Activated CD4-positive, alpha-beta T cell treated with anti-CD3 and anti-CD28 coated beads for 48 hours (primary cell): ENCODE data around the gene GJB1.

ENCODE experiments used
- DNase-seq: peaks from one replicate; pipeline ENCODE4 v3.0.0-alpha.2; 2020

GJB1 gene

DNA sequence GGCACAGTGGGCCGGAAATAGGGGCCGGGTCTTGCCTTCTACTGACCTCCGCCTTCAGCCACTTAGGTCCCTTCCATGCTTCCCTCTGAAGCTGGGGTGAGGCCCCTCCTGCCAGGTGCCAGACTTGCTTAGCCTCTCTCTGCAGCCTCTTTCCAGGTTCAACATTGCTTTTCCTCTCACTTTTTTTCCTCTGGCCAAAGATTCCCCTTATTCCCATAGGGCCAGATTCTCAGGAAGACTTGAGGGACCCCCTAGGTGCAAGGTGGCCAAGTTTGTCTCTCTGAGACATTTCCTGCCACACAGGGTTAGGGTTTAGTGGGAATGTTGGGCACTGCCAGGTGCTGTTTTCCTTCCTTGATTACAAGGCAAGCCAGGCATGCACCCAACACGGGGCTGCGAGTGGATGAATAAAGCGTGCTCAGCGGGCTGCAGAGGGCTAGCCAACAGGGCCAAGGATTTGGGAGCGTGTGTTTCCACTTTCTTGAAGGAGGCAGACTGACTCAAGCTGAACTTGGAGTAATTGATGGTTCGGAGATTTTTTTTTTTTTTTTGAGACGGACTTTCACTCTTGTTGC is 7.6 kb upstream of the GJB1 start:
- no peak for DNase-seq

DNA sequence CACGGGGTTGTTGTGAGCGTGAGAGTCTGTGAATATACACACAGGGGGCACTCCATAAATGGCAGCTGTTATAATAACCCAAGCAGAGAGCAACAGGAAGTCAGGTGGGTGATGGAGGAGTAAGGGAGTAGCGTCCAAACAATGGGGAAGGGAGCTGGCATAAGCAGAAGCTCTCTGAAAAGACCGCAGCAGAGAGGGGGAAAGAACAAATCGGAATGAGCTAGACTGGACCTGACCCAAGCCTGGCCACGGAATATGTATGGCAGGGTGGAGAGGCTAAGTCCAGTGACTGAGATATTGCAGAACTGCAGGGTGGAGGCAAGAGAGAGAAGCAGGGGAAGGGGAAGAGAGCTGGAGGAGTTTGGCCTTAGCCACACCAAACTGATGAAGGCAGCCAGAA is 6.5 kb upstream of the GJB1 start:
- DNase-seq, result no peak

DNA sequence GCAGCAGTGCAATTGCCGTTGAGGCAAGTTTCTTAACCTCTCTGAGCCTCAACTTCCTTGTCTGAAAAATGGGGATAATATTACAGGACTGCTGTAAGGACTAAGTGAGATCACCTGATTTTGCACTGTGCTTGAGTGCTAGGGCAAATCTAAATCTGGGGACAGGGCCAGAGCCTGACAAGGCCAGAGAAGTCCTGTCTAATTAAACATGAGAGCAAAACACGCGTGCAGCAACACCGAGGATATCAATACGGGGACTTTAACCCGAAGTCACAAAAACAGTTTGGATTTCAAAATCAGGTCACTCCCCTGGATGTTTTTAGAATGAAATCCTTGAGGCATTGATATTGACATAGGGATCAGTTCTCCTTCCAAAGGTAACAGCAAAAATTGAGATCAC is 5.7 kb upstream of the GJB1 start:
- DNase-seq, result no peak

DNA sequence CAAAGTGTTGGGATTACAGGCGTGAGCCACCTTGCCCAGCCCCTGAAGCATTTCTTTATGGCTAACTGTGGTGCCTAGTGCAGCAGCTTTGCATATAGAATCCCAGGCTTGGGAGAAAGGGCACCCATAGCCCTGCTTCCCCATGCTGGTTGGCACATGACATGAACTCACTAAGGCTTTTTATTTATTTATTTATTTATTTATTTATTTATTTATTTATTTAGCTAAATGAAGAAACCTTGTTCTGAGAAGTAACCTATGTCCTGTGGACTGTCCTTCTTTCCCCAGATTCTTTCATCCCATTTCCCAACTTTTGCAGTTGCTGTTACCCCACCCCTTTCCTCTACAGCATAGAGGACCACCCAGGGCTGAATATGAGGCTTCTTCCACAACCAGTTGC is 1.9 kb upstream of the GJB1 start:
- DNase-seq, result no peak

DNA sequence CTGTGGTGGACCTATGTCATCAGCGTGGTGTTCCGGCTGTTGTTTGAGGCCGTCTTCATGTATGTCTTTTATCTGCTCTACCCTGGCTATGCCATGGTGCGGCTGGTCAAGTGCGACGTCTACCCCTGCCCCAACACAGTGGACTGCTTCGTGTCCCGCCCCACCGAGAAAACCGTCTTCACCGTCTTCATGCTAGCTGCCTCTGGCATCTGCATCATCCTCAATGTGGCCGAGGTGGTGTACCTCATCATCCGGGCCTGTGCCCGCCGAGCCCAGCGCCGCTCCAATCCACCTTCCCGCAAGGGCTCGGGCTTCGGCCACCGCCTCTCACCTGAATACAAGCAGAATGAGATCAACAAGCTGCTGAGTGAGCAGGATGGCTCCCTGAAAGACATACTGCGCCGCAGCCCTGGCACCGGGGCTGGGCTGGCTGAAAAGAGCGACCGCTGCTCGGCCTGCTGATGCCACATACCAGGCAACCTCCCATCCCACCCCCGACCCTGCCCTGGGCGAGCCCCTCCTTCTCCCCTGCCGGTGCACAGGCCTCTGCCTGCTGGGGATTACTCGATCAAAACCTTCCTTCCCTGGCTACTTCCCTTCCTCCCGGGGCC is 1.2 kb downstream of the GJB1 start:
- DNase-seq, result no peak

DNA sequence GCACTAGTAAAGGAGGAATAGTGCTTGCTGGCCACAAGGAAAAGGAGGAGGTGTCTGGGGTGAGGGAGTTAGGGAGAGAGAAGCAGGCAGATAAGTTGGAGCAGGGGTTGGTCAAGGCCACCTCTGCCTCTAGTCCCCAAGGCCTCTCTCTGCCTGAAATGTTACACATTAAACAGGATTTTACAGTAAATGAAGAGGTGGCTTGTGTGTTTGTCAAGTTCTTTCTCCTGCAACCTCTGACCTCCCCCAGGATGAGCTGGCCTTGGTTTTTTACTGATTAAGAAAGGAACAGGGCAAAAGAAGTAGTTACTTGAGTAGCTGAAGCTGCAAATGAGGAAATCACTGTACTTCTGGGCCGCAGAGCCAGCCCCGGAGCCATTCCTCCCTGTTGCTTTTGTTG is 2.0 kb downstream of the GJB1 start:
- no peak for DNase-seq

DNA sequence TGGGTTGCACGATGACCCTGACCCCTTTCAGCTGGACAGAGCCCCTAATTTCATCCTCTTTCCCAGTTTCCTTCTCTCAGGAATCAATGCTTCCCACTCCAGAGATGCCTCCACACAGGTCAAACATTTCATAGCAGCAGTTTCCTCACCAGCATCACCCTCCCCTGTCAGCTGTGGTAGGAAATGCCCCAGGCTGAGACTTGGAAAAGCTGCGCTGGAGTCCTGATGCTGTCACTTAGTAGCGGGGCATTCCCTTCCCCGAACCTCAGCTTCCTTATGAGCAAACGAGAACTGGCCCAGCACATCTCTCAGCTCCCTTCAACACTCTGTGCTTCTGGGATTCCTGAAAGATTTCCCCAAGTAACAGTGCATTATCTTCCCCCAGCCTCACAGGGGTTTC is 2.7 kb downstream of the GJB1 start:
- no peak for DNase-seq

DNA sequence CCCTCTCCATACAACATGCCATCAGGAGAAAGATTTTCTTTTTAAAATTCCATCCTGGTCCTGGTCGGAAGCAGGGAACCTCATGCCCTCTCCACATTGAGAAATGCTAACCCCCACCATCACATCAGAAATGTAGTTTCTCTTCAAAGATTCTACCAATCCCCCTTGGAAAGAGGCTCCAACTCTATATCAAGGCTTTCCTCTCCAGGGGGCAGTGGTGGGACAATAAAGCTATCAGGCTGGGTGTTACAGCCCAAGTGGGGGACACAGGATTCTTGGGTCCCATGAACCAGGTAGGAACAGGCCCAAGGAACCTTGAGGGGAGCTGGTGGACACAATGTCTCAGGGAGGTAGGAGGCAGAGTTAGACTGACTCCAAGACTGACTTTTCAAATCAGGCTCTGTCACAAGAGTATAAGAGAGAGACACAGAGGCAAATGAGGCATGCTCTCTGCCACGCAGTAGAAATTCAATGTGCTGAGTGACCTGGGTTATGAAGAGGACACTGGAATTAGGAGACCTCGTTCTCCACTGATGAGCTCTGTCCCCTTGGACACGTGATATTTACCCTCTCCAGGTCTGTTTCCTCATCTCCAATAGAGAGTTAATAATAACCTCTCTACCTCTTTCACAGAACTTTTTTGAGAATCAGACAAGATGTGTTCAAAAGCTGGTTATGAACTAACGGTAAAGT is 4.5 kb downstream of the GJB1 start:
- no peak for DNase-seq

DNA sequence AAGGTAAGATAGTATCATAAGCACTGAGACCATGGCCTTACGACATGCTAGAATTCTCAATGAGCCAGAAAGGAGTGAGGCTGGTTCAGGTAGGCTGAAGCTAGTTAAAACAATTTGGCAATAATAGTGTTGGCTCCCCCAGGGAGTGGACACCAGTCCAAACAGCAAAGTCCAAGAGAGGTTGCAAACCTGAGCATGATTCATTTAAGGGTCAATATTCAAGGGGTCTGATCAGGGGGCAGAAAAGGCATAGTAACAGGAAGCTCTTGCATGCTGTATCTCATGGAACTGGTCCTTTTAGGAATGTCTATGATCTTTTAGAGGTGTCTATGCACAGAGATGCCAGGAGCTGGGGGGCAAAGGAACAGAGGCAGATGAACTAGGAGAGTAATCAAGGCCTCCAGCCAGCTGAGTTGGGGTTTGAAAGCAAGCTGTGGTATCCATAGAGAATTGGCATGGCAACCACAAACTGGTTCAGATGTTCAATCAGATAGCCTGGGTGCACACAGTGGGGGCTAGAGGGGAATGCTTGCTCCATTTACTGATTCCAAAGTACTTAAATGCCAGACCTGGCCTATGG is 5.1 kb downstream of the GJB1 start:
- DNase-seq, result no peak

DNA sequence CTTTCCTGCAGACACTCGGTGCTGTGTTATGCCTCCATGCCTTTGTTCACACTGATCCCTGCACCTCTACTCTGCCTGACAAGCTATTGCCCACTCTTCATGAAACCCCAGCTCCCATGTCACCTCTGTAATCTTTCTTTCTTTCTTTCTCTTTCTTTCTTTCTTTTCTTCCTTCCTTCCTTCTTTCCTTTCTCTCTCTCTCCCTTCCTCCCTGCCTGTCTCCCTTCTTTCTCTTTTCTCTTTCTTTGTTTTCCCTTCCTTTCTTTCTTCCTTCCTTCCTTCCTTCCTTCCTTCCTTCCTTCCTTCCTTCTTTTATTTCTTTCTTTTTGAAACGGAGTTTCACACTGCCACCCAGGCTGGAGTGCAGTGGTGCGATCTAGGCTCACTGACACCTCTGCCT is 12.5 kb downstream of the GJB1 start:
- no peak for DNase-seq

DNA sequence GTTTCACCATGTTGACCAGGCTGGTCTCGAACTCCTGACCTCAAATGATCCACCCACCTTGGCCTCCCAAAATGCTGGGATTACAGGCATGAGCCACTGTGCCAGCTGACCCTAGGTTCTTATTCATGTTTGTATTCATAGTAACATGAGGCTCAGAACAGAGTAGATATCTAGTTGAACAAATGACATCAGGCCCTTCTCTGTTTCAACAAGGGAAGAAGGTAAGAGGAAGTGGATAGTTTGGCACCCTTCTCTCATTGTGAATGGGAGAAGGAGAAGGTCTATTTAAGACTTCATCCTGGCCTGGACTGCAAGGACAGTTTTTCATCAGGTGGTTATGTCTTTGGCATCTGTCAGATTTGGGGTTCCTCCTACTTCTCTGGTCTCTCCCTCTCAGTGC is 13.8 kb downstream of the GJB1 start:
- no peak for DNase-seq

DNA sequence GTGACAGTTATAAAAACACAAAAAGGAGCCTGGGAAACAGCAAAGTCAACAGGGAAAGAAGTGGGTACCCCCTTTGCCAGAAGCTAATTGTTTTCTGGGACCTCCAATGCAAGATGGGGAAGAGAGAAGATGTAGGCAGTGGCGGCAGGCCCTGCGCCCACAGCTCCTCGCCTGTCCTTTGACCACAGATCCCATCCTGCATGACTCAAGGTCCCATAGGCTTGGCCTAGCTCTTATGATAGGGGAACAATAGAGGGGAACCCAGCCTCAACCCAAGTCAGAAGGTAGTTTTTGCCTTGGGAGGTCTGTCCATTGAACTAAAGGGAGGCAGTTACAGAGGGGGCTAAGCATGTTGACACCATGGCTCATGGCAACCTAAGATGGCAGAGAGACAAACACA is 16.8 kb downstream of the GJB1 start:
- DNase-seq, result no peak

DNA sequence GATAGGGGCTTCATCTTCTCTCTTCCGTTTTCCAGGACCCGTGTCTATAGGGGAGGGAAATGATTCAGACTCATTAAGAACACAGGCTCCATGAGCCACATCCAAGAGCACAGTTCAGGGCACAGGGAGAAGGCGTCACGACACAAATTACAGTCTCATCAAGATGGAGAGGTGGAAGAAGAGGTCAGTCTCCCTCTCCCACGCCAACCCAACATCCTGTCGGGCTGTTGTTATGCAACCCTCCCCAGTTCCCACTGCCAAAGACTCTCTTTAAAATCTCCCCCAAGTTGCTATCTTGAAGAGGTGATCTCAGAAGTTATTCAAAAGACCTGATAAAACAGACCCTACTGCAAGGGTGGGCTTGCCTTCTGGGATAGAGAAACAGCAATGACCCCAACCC is 18.3 kb downstream of the GJB1 start:
- no peak for DNase-seq

DNA sequence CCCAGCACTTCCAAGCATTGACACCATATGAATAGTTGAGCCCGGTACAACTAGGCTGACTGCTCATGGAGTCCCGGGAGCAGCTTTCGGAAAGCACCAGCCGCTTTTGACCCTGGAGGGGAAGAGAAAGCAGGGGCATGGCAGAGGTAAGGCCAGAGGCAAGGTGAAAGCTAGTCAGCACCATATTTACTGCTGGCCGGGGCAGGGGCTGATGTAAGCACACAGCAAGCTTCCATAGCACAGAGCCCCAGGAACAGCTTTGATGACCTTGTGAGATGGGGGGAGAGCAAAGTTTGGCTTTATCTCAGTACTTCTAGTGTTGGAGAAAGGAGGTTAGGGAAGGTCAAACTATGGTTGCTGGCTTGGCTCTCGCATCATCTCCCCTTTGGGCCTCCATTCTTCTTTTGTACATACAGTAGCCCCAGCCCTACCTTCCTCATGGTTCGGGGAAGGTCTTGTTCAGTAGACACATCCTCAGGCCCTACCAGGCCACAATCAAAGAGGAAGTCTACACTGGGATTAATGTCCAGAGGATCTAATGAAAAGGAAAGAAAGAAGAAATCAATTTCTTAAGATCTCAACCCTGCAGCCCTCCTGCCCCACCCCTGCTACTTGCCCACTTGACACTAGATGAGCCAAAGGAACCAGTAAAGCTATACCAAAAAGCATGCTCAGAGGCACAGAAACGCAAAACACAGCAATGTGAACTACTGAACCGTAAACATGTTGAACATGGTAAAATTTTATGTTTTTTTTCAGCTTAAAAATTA is 21.5 kb downstream of the GJB1 start:
- no peak for DNase-seq

DNA sequence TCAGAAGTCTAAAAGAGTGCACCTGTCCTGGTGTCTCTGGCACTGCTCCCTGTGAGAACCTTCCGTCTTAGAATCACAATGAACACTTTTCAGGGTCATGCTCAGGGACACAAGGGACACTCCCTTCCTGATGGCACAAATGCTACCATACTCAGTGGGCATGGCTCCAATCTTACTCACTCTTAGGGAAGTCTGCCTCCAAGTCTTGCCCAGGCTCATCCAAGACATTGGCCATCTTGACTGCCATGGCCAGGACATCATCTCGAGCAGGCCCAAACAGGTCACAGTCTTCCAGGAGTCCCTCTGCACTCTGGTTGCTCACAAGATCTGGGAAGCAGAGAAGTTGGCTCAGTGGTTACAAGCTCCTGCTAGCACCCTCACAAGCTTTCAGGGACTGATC is 22.1 kb downstream of the GJB1 start:
- no peak for DNase-seq

DNA sequence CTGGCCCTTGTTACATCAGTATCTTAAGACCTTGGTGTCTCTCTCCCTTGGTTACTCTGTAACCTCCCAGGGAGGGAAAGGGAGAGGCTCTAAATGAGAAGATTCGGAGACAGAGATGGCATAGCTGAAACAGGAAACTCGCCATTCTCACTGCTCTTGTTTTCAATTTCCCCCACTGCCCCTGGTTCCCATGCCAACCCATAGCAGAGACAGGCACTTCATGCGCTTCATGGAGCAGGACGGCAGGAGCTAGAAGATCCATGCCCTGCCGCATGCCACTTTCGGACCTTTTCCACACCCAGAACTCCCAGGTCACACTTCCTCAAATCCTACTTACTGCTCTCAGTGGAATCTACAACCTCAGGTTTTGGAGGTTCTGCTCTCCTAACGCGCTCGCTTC is 27.8 kb downstream of the GJB1 start:
- no peak for DNase-seq

DNA sequence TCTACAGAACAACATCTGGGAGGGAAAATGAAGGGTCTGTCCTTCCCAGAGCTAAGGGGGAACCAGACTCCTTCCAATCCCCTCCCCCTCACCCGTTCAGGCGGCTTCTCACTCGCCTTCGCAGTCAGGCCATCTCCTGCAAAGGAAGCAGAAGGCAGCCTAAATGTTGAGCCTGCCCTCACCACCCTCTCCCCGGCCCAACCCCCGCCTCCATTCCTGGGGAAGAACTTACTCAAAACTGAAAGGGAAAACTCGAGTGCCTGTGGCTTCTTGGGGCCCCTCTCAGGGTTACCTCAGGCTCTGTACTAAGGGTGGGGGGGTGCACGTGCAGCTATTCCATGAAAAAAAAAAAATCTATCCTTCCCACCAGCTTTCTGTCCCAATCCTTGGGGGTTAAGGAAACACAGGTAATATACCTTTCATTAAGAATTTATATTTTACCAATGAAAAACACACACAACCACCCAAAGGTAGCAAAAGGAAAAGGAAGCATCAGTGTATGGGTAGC is 28.5 kb downstream of the GJB1 start:
- DNase-seq, result peak; percentile 50

DNA sequence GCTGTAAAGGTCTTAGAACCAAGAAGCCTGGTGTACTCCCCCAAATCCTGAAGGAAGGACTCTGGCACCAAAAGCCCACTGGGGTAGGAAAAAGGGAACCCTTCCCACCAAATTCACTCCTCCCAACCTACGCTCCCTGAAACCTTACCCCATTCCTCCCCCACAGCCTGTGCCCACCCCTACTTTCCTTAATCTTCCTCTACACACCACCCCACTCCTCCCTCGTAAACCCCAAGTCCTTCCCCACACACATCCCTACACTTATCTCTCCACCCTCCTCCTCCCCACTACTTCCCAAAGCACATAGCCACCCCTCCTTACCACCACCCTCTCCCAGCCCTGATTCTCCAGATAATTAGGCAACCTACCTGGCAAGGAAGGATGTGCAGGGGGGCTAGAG is 29.2 kb downstream of the GJB1 start:
- no peak for DNase-seq

DNA sequence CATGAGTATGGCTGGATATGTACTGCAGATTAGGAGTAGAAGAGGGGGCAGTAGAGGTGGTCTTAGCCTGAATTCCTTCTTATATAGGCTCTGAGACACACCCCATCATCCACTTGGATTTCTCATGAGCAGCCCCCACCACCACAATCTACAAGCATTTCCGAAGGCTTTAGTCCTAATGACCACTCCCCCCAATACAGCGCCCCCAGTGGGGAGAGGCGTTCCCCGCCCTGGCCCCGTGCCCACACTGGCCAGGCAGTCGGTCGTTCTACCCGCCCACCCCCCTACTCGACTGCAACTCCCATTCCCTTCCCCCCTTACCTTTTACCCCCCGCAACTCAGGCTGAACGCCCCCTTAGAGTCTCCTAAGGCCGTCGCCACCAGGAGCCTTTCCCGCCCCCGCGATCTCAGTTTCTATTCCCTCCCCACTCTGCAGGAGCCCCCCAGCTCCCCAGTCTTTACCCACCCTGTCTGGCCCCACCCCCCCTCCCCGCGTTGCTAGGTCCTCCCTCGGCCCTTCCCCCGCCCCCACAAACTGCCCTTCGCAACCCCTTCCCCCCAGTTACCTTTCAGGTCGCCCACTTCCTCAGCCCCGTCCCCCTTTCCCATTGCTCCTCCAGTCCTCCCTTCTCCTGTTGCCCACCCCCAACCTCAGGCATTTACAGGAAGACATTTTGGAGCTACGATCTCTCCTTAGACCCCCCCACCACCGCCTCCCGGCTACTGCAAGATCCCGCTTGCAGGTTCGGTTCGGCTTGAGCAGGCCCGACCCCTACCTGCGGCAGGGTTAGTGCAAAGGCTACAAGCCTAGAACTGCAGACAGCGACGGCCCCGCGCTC is 30.4 kb downstream of the GJB1 start:
- DNase-seq, result peak; percentile 52

DNA sequence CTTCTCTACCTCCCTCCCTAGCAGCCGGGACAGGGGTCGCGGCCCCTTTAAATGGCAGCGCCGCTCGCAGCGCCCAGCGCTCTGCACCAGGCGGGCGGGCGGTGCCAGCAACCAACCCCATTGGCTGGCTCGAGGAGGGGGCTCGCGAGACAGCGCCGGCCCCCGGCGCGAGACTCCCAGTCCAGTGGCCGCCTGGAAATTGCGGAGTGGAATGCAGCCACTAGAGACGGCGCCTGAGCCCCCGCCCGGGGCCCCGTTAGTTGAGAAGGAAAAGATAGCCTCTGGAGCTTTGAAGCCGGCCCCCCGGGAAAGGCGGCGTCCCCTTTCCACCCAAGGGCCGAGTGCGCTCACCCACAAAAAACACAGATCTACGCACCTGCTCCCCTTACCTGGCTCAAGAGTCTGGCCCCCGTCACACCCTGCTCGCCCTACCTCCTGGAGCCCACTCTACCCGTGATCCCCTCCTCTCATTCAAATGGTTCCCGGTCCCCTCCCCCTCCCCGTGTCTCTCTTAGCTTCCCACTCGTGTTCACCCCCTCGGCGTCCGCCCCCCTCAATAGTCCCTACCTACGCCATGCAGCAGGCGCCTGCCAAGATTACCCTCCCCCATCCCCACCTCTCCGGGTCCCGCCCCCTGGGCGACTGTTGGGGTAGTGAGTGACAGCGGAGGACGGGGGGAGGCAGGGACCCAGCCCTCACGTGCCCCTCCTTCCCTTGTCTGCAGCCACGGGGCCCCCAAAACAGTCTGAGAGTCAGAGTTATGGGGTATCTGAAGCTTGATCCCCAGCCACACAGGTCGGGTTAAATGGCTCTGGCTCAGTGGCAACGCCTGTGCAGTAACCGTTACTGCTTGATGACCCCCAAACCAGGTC is 31.3 kb downstream of the GJB1 start, which contains the start of gene ZMYM3:
ZMYM3 (minus strand) TSS at position 49 of the 872 bp plus-strand sequence. CDS start 885 bp downstream, outside the sequence.
- peak; percentile 84 for DNase-seq

DNA sequence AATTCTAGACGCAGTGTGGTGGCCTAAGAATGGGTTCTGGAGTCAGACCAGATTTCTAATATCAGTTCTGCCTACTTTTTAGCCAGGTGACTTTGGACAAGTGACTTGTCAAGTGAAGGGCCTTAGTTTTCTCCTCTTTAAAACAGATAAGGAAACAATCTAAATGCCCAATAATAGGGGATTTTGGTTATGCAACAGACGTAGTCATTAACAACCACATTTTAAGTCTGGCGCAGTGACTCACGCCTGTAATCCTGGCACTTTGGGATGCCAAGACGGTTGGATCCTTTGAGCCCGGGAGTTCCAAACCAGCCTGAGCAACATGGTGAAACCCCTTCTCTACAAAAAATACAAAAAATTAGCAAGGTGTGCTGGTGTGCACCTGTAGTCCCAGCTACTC is 33.0 kb downstream of the GJB1 start:
- DNase-seq, result no peak
